ENCODE data around the gene RAG1.
A peak's percentile ranks its signal among the peaks of the same experiment; 100 is the strongest.

The RAG1 gene

GRCh38 chr11:36602135-36602534 is 34.3 kb downstream of the RAG1 start:
- H3K9me3 Mint-ChIP-seq, result no peaks in the 10 kb centered on the region

GRCh38 chr11:36605221-36606216 is 37.7 kb downstream of the RAG1 start:
- H3K9me3 Mint-ChIP-seq, result no peaks in the 10 kb centered on the region
- H3K4me1 Mint-ChIP-seq, result peaks cover 0 to 1% of the 10 kb centered on the region in 2 donors
- ATAC-seq (replicated peaks) (no peak), DNase-seq (no peak)
- H3K36me3 Mint-ChIP-seq, result no peaks in the 10 kb centered on the region
- no peak overlapping the region for H3K4me3 Mint-ChIP-seq
- peaks cover 44 to 54% of the 10 kb centered on the region in 2 donors for H3K27me3 Mint-ChIP-seq
- no peak overlapping the region for H3K27ac Mint-ChIP-seq

More at GRCh38 chr11:36602135-36602534, 34.3 kb downstream of the RAG1 start:
- DNase-seq, result no peak
- Mint-ChIP-seq H3K4me1 (peaks cover 0 to 3% of the 10 kb centered on the region in 2 donors), H3K4me3 (no peak overlapping the region), H3K27ac (no peak overlapping the region), H3K27me3 (peaks cover 42 to 43% of the 10 kb centered on the region in 2 donors), H3K36me3 (peaks cover 0 to 1% of the 10 kb centered on the region in 2 donors)
- no peak for ATAC-seq (replicated peaks)

GRCh38 chr11:36608491-36609199 is 40.8 kb downstream of the RAG1 start:
- H3K27me3 Mint-ChIP-seq, result peaks cover 29 to 50% of the 10 kb centered on the region in 2 donors
- H3K4me1 Mint-ChIP-seq, result no peaks in the 10 kb centered on the region
- H3K36me3 Mint-ChIP-seq, result no peaks in the 10 kb centered on the region
- no peaks in the 10 kb centered on the region for H3K9me3 Mint-ChIP-seq
- H3K4me3 Mint-ChIP-seq, result no peak overlapping the region
- DNase-seq, result no peak
- no peak overlapping the region for H3K27ac Mint-ChIP-seq
- no peak for ATAC-seq (replicated peaks)

- H3K9me3 Mint-ChIP-seq, result no peaks in the 10 kb centered on the region
- no peaks in the 10 kb centered on the region for H3K36me3 Mint-ChIP-seq
- peaks cover 22 to 43% of the 10 kb centered on the region in 2 donors for H3K27me3 Mint-ChIP-seq
- H3K4me3 Mint-ChIP-seq, result no peak overlapping the region
- H3K4me1 Mint-ChIP-seq, result no peaks in the 10 kb centered on the region
- DNase-seq (no peak), ATAC-seq (replicated peaks) (no peak)
- H3K27ac Mint-ChIP-seq, result no peak overlapping the region
Observed at GRCh38 chr11:36609383-36609782, 41.6 kb downstream of the RAG1 start.

- H3K4me1 Mint-ChIP-seq, result peaks cover 13 to 17% of the 10 kb centered on the region in 2 donors
- DNase-seq (no peak), ATAC-seq (replicated peaks) (no peak)
- H3K4me3 Mint-ChIP-seq, result no peak overlapping the region
- no peak overlapping the region for H3K27ac Mint-ChIP-seq
- H3K27me3 Mint-ChIP-seq, result peaks cover 29 to 38% of the 10 kb centered on the region in 2 donors
- H3K9me3 Mint-ChIP-seq, result no peaks in the 10 kb centered on the region
- H3K36me3 Mint-ChIP-seq, result no peaks in the 10 kb centered on the region
Observed at GRCh38 chr11:36615826-36616225, 48.0 kb downstream of the RAG1 start.

GRCh38 chr11:36617543-36618362 is 49.9 kb downstream of the RAG1 start:
- no peaks in the 10 kb centered on the region for H3K9me3 Mint-ChIP-seq
- peaks cover 28 to 29% of the 10 kb centered on the region in 2 donors for H3K27me3 Mint-ChIP-seq
- DNase-seq (no peak), ATAC-seq (replicated peaks) (no peak)
- H3K36me3 Mint-ChIP-seq, result no peaks in the 10 kb centered on the region
- H3K4me1 Mint-ChIP-seq, result peaks cover 13 to 17% of the 10 kb centered on the region in 2 donors
- H3K27ac Mint-ChIP-seq, result no peak overlapping the region
- H3K4me3 Mint-ChIP-seq, result no peak overlapping the region

- H3K36me3 Mint-ChIP-seq, result no peaks in the 10 kb centered on the region
- ATAC-seq (replicated peaks) (peak in 1 of 2 donors; percentile 14), DNase-seq (no peak)
- no peak overlapping the region for H3K27ac Mint-ChIP-seq
- peak overlapping the region in 1 of 2 donors; percentile 6 for H3K4me3 Mint-ChIP-seq
- H3K9me3 Mint-ChIP-seq, result no peaks in the 10 kb centered on the region
- peaks cover 28 to 29% of the 10 kb centered on the region in 2 donors for H3K27me3 Mint-ChIP-seq
- H3K4me1 Mint-ChIP-seq, result peaks cover 13 to 17% of the 10 kb centered on the region in 2 donors
Observed at GRCh38 chr11:36618363-36619047, 50.7 kb downstream of the RAG1 start.

GRCh38 chr11:36619502-36619901 is 51.7 kb downstream of the RAG1 start:
- H3K4me3 Mint-ChIP-seq, result peak overlapping the region in 1 of 2 donors; percentile 43
- H3K27ac Mint-ChIP-seq, result peak overlapping the region; percentile 22
- H3K9me3 Mint-ChIP-seq, result no peaks in the 10 kb centered on the region
- no peaks in the 10 kb centered on the region for H3K36me3 Mint-ChIP-seq
- peaks cover 28 to 29% of the 10 kb centered on the region in 2 donors for H3K27me3 Mint-ChIP-seq
- H3K4me1 Mint-ChIP-seq, result peaks cover 13 to 17% of the 10 kb centered on the region in 2 donors
- no peak for DNase-seq
- peak; percentile 36 to 65 for ATAC-seq (replicated peaks)

GRCh38 chr11:36620246-36620645 is 52.4 kb downstream of the RAG1 start:
- no peak for DNase-seq
- H3K4me3 Mint-ChIP-seq, result no peak overlapping the region
- peaks cover 13 to 17% of the 10 kb centered on the region in 2 donors for H3K4me1 Mint-ChIP-seq

GRCh38 chr11:36622431-36623136 is 54.8 kb downstream of the RAG1 start:
- ATAC-seq (replicated peaks), result peak; percentile 47 to 57
- Mint-ChIP-seq H3K27me3 (peaks cover 29 to 44% of the 10 kb centered on the region in 2 donors), H3K27ac (no peak overlapping the region), H3K4me1 (peaks cover 13 to 17% of the 10 kb centered on the region in 2 donors), H3K9me3 (no peaks in the 10 kb centered on the region), H3K36me3 (no peaks in the 10 kb centered on the region), H3K4me3 (no peak overlapping the region)
- no peak for DNase-seq

More at GRCh38 chr11:36620246-36620645, 52.4 kb downstream of the RAG1 start:
- no peaks in the 10 kb centered on the region for H3K9me3 Mint-ChIP-seq
- no peak for ATAC-seq (replicated peaks)
- no peaks in the 10 kb centered on the region for H3K36me3 Mint-ChIP-seq
- H3K27me3 Mint-ChIP-seq, result peaks cover 28 to 29% of the 10 kb centered on the region in 2 donors
- no peak overlapping the region for H3K27ac Mint-ChIP-seq

GRCh38 chr11:36623494-36623893 is 55.7 kb downstream of the RAG1 start:
- Mint-ChIP-seq H3K27me3 (peaks cover 31 to 46% of the 10 kb centered on the region in 2 donors), H3K9me3 (no peaks in the 10 kb centered on the region), H3K36me3 (no peaks in the 10 kb centered on the region), H3K4me3 (no peak overlapping the region), H3K4me1 (peaks cover 10 to 14% of the 10 kb centered on the region in 2 donors), H3K27ac (no peak overlapping the region)
- ATAC-seq (replicated peaks) (no peak), DNase-seq (no peak)

GRCh38 chr11:36627006-36627405 is 59.2 kb downstream of the RAG1 start:
- peaks cover 7 to 13% of the 10 kb centered on the region in 2 donors for H3K4me1 Mint-ChIP-seq
- DNase-seq (no peak), ATAC-seq (replicated peaks) (no peak)
- H3K9me3 Mint-ChIP-seq, result no peaks in the 10 kb centered on the region
- H3K27ac Mint-ChIP-seq, result no peak overlapping the region
- peaks cover 14 to 24% of the 10 kb centered on the region in 2 donors for H3K27me3 Mint-ChIP-seq
- no peak overlapping the region for H3K4me3 Mint-ChIP-seq
- no peaks in the 10 kb centered on the region for H3K36me3 Mint-ChIP-seq

GRCh38 chr11:36627471-36627870 is 59.7 kb downstream of the RAG1 start:
- peaks cover 14 to 24% of the 10 kb centered on the region in 2 donors for H3K27me3 Mint-ChIP-seq
- no peak for DNase-seq
- no peaks in the 10 kb centered on the region for H3K9me3 Mint-ChIP-seq
- H3K27ac Mint-ChIP-seq, result no peak overlapping the region
- no peak for ATAC-seq (replicated peaks)
- peaks cover 7 to 13% of the 10 kb centered on the region in 2 donors for H3K4me1 Mint-ChIP-seq
- no peaks in the 10 kb centered on the region for H3K36me3 Mint-ChIP-seq
- H3K4me3 Mint-ChIP-seq, result no peak overlapping the region
